Lower lobe of right lung (tissue), 2 donors: ENCODE measurements around the gene CTNNBL1. TPM values are rescaled to one million over a fixed set of nuclear protein-coding genes. Genes with fewer than 3 reads are reported as not detected.

ENCODE experiments used
- ATAC-seq, 2 donors: fragments of 200-7000 bp; cut with Tn5 transposase; one replicate each; pipeline ENCODE4 v1.9.1; 2020 to 2022; ENCODE audit warnings: mild to moderate bottlenecking in 2 of 2, moderate library complexity in 2 of 2
- DNase-seq: peaks from one replicate; pipeline ENCODE4 v3.0.0-alpha.2; 2020
- H3K27ac ChIP-seq: fragments of 200-600 bp; one replicate; pipeline ENCODE4 v1.8.0; 2022
- H3K27me3 ChIP-seq: fragments of 200-600 bp; one replicate; pipeline ENCODE4 v1.8.0; 2022; ENCODE audit warnings: low read depth
- H3K36me3 ChIP-seq: fragments of 200-600 bp; one replicate; pipeline ENCODE4 v1.8.0; 2022; ENCODE audit warnings: mild to moderate bottlenecking
- H3K4me1 ChIP-seq: fragments of 200-600 bp; one replicate; pipeline ENCODE4 v1.8.0; 2022
- H3K4me3 ChIP-seq: fragments of 200-600 bp; one replicate; pipeline ENCODE4 v1.8.0; 2022; ENCODE audit warnings: mild to moderate bottlenecking
- H3K9me3 ChIP-seq: fragments of 200-600 bp; one replicate; pipeline ENCODE4 v1.8.0; 2022
- CTCF ChIP-seq: fragments of 200-600 bp; IDR thresholded peaks from one replicate; pipeline ENCODE4 v1.8.0; 2022; ENCODE audit warnings: antibody characterized with exemption, mild to moderate bottlenecking
- intact Hi-C: fragments of 100-400 bp; cut with DNase I; formaldehyde crosslinking; loops from one replicate; pipeline ENCODE4 v1.11.0; 2022
- total RNA-seq: library from RNA; stranded (reverse); fragmentation: NEBNext Ultra II Directional; extraction: Animal tissue kit (Norgen Biotek cat#: 25700); gene quantifications from one replicate; pipeline ENCODE4 v1.2.1, GENCODE V29; 2021
- donor health status: DM: no; HTN: yes; CAD: no; lungs with severe emphysema.

Gene CTNNBL1
- total RNA-seq, 1 donor from 2014 or later, result 52.3 TPM

- H3K9me3 ChIP-seq, result no peaks in the 10 kb centered on the region
- H3K4me1 ChIP-seq, result peaks cover under 1% of the 10 kb centered on the region
- no peak for TF ChIP-seq CTCF
- ATAC-seq (no peak), DNase-seq (no peak)
- H3K4me3 ChIP-seq, result no peak overlapping the region
- peaks cover 36% of the 10 kb centered on the region for H3K36me3 ChIP-seq
- no peak overlapping the region for H3K27ac ChIP-seq
- intact Hi-C loops, result no loop called here
- no peaks in the 10 kb centered on the region for H3K27me3 ChIP-seq
These were observed 39.6 kb downstream of the CTNNBL1 start for GRCh38 chr20:37733416-37733815.

- H3K9me3 ChIP-seq, result no peaks in the 10 kb centered on the region
- H3K4me1 ChIP-seq, result no peaks in the 10 kb centered on the region
- no peaks in the 10 kb centered on the region for H3K27me3 ChIP-seq
- ATAC-seq (no peak), DNase-seq (no peak)
- peaks cover 45% of the 10 kb centered on the region for H3K36me3 ChIP-seq
- TF ChIP-seq CTCF, result no peak
- intact Hi-C loops, result no loop called here
- H3K27ac ChIP-seq, result no peak overlapping the region
- no peak overlapping the region for H3K4me3 ChIP-seq
These were observed 40.6 kb downstream of the CTNNBL1 start for GRCh38 chr20:37734228-37734985.

- no peaks in the 10 kb centered on the region for H3K4me1 ChIP-seq
- intact Hi-C loops, result no loop called here
These were observed 41.7 kb downstream of the CTNNBL1 start for GRCh38 chr20:37735541-37735940.

DNA sequence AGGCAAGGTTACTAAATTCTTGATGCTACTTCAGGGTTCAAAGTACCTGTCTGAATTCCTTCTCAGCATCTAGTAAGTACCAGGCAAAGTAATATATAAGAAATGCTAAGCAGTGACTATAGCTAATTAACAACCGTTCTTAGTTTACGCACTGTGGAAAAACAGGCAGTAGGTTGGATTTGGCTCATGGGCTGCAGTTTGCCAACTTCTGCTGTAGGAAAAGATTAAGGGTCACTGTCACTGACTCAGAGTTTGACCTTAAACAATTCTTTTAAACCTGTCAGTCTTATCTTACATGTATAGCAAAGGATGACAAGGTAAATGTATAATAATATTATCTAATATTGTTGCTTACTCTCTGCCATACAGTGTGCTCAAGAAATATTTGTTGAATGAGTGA is 42.3 kb downstream of the CTNNBL1 start:
- H3K27ac ChIP-seq, result no peak overlapping the region
- no peak for ATAC-seq

More at GRCh38 chr20:37735541-37735940, 41.7 kb downstream of the CTNNBL1 start:
- no peak for DNase-seq
- H3K27ac ChIP-seq, result no peak overlapping the region
- no peaks in the 10 kb centered on the region for H3K27me3 ChIP-seq
- H3K9me3 ChIP-seq, result no peaks in the 10 kb centered on the region
- H3K4me3 ChIP-seq, result no peak overlapping the region
- ATAC-seq, result no peak
- no peak for TF ChIP-seq CTCF
- peaks cover 48% of the 10 kb centered on the region for H3K36me3 ChIP-seq

DNA sequence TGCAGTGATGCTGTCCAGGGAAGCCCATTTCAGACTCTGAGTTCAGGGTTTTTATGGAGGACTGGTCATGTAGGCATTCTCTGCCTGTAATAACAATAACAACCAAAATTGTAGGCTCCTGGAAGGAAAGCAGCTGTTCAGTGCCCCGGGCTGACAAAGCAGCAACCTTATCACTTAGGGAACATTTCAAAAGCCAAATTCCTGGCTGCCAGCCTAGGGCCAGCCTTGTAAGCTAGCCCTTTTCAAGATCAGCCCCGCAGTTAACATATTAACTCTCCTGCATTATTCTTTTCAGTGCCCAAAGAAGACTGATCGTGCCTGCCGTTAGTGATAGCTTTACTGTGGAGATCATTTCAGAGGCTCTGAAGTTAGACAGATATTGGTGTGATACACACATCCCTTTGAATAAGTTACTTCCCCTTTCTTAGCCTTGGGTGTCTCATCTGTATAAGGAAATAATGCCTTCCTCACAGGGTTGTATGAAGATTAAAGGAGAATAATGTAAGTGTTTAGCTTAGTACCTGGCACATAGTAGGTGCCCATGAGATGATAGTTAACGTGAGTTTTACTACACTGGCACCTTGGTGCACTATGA is 44.1 kb downstream of the CTNNBL1 start:
- no peaks in the 10 kb centered on the region for H3K27me3 ChIP-seq
- DNase-seq (no peak), ATAC-seq (no peak)
- no peaks in the 10 kb centered on the region for H3K9me3 ChIP-seq
- no peak overlapping the region for H3K27ac ChIP-seq
- peaks cover 49% of the 10 kb centered on the region for H3K36me3 ChIP-seq
- intact Hi-C loops, result no loop called here
- H3K4me1 ChIP-seq, result no peaks in the 10 kb centered on the region
- no peak for TF ChIP-seq CTCF
- no peak overlapping the region for H3K4me3 ChIP-seq

More for the DNA sequence above, 42.3 kb downstream of the CTNNBL1 start:
- no peak for DNase-seq
- H3K9me3 ChIP-seq, result no peaks in the 10 kb centered on the region
- no peaks in the 10 kb centered on the region for H3K27me3 ChIP-seq
- intact Hi-C loops, result no loop called here
- no peak for TF ChIP-seq CTCF
- no peaks in the 10 kb centered on the region for H3K4me1 ChIP-seq
- no peak overlapping the region for H3K4me3 ChIP-seq
- peaks cover 52% of the 10 kb centered on the region for H3K36me3 ChIP-seq
